Gastroesophageal sphincter (tissue), 4 donors: ENCODE measurements around the gene FBXO11. TPM values are rescaled to one million over a fixed set of nuclear protein-coding genes. Genes with fewer than 3 reads are reported as not detected.

Source experiments
- ATAC-seq: fragments of 150-250 bp; one replicate; pipeline ENCODE4 v1.9.1; 2016; ENCODE audit warnings: mild to moderate bottlenecking, moderate library complexity
- H3K27ac ChIP-seq, 4 donors: fragments of 200-600 bp; sonication (generic) in 3 of 4; 1 replicate in 3 of 4; 2 replicates in 1 of 4; pipeline ENCODE4 v1.5.1; 2016 to 2019
- H3K27me3 ChIP-seq: fragments of 200-600 bp; sonication (generic); one replicate; pipeline ENCODE4 v1.5.1; 2019
- H3K36me3 ChIP-seq, 2 donors: fragments of 200-600 bp; sonication (generic); one replicate each; pipeline ENCODE4 v1.5.1; 2019; ENCODE audit warnings: control low read depth in 1 of 2
- H3K4me1 ChIP-seq, 3 donors: fragments of 200-600 bp; sonication (generic); 1 replicate in 2 of 3; 2 replicates in 1 of 3; pipeline ENCODE4 v1.5.1; 2016 to 2019; ENCODE audit warnings: control low read depth in 2 of 3
- H3K4me3 ChIP-seq, 2 donors: fragments of 200-600 bp; sonication (generic); one replicate each; pipeline ENCODE4 v1.5.1; 2019; ENCODE audit warnings: mild to moderate bottlenecking in 1 of 2, moderate library complexity in 1 of 2
- H3K9me3 ChIP-seq, 3 donors: fragments of 200-600 bp; sonication (generic); one replicate each; pipeline ENCODE4 v1.5.1; 2017 to 2019; ENCODE audit warnings: control low read depth in 2 of 3
- CTCF ChIP-seq, 4 experiments: fragments of 200-600 bp in 2 of 4; fragments of 450-650 bp in 2 of 4; sonication (generic) in 1 of 4; IDR thresholded peaks; one replicate each; pipeline ENCODE4 v1.5.1; 2017 to 2019; ENCODE audit warnings: antibody characterized with exemption in 4 of 4, mild to moderate bottlenecking in 2 of 4, moderate library complexity in 2 of 4
- EP300 ChIP-seq: sonication (generic); formaldehyde crosslinking; IDR thresholded peaks from one replicate; pipeline ENCODE4 v1.6.1; 2017; ENCODE audit warnings: antibody characterized with exemption, mild to moderate bottlenecking
- POLR2A ChIP-seq, 2 donors: fragments of 450-650 bp; IDR thresholded peaks; one replicate each; pipeline ENCODE4 v1.6.1; 2017; ENCODE audit warnings: antibody characterized with exemption in 2 of 2, mild to moderate bottlenecking in 2 of 2, moderate library complexity in 1 of 2
- POLR2AphosphoS5 ChIP-seq: sonication (generic); formaldehyde crosslinking; IDR thresholded peaks from one replicate; pipeline ENCODE4 v1.6.1; 2017; ENCODE audit warnings: antibody characterized with exemption
- WGBS, 2 donors: methylation state at CpG; one replicate each; pipeline ENCODE4 v1.1.5; 2018; ENCODE audit warnings: low coverage in 1 of 2; 5-methylcytosine and 5-hydroxymethylcytosine counted together
- small RNA-seq, 4 donors: library from RNA; depleted of rRNA; stranded (forward); fragments of <200 nt; gene quantifications; one replicate each; pipeline ENCODE3, GENCODE V24; 2016
- total RNA-seq, 4 donors: library from RNA; depleted of rRNA; stranded (reverse); fragments of >200 nt; gene quantifications; one replicate each; pipeline ENCODE4 v1.1.0, GENCODE V29; 2016

Gene FBXO11
- total RNA-seq, 4 donors from 2014 or later: 39.7 to 59.5 (median 50.8) TPM

DNA sequence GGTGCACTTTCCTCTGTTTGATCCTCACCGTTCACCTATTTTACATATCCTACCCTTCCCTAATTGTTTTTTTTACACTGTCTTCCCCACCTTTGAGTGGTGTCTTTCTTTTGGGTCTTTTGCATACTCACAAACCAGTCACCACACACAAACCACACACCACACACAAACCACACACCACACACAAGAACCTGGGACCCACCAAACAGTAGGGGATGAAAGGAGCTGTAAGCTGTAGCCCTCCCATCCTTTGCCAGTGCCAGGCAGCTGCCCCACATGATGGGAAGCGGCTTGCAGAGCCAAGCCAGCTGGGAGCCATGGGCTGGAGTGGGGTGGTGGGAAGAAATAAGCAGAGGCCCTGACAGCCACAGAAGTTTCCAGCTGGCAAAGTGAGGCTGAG lies 162.2 kb downstream of the FBXO11 start:
- Histone ChIP-seq H3K4me1 (no peaks in the 10 kb centered on the region), H3K27ac (no peak overlapping the region), H3K27me3 (peaks cover 4% of the 10 kb centered on the region), H3K9me3 (peaks cover 0 to 21% (median 0%) of the 10 kb centered on the region in 3 donors), H3K36me3 (no peaks in the 10 kb centered on the region), H3K4me3 (no peak overlapping the region)
- 40 to 56% methylated on average over 1 of the region's 2 CpGs for WGBS, 2 donors
- no peak for ATAC-seq
- TF ChIP-seq CTCF (IDR thresholded peaks at IDR 0.05) (no peak), EP300 (no peak), POLR2A (IDR thresholded peaks at IDR 0.05) (no peak), POLR2AphosphoS5 (no peak)

GRCh38 chr2:47741637-47742036 lies 164.7 kb downstream of the FBXO11 start:
- Histone ChIP-seq H3K4me1 (no peaks in the 10 kb centered on the region), H3K36me3 (no peaks in the 10 kb centered on the region), H3K27ac (no peak overlapping the region), H3K4me3 (no peak overlapping the region), H3K27me3 (peaks cover 4% of the 10 kb centered on the region), H3K9me3 (peaks cover 0 to 3% (median 0%) of the 10 kb centered on the region in 3 donors)
- no peak for ATAC-seq
- WGBS, 2 donors: 32 to 60% methylated on average over 2 to 3 of the region's 3 CpGs
- TF ChIP-seq POLR2A (IDR thresholded peaks at IDR 0.05): no peak
- TF ChIP-seq EP300: no peak
- no peak for TF ChIP-seq CTCF (IDR thresholded peaks at IDR 0.05)
- TF ChIP-seq POLR2AphosphoS5: no peak

GRCh38 chr2:47741101-47741500 lies 165.2 kb downstream of the FBXO11 start:
- no peak for ATAC-seq

More at GRCh38 chr2:47741101-47741500, 165.2 kb downstream of the FBXO11 start:
- H3K9me3 ChIP-seq: no peaks in the 10 kb centered on the region
- no peak for TF ChIP-seq POLR2AphosphoS5
- no peak for TF ChIP-seq CTCF (IDR thresholded peaks at IDR 0.05)
- TF ChIP-seq POLR2A (IDR thresholded peaks at IDR 0.05): no peak
- no peak for TF ChIP-seq EP300
- peaks cover 4% of the 10 kb centered on the region for H3K27me3 ChIP-seq
- H3K36me3 ChIP-seq: no peaks in the 10 kb centered on the region
- H3K4me1 ChIP-seq: no peaks in the 10 kb centered on the region
- WGBS, 2 donors: 54 to 67% methylated on average over 3 of the region's 3 CpGs
- no peak overlapping the region for H3K27ac ChIP-seq
- no peak overlapping the region for H3K4me3 ChIP-seq

Small RNA genes lying within 50 kb of the gene (small RNA-seq; reads per million reads assigned to genes)
- 0 reads per million in 4 donors for gene RF00026
- 0 reads per million in 4 donors for gene RPL36AP15

Other genes starting within 250 kb of the FBXO11 start
- gene MSH6, start 123.4 kb downstream of the FBXO11 start, total RNA-seq: 10 to 100 TPM; 31.1 to 57.0 (median 48.1) TPM